ENCODE measurements around the gene DDX27. TPM values are rescaled to one million over a fixed set of nuclear protein-coding genes. Genes with fewer than 3 reads are reported as not detected.

DDX27 gene
- total and polyA plus RNA-seq, 2 of the 8 experiments (the other 6 are each of a cell fraction or from before 2014, with no cell fraction given), result 42.7 to 51.0 TPM

- 83% methylated on average over 6 of the region's 6 CpGs; no CpG with 5 or more reads in 1 of the 2 experiments for WGBS, 2 experiments (ENCODE audit: extremely low coverage in 1 of 2, insufficient coverage in 1 of 2, insufficient read length in 1 of 2, insufficient replicate concordance in 2 of 2, low coverage in 1 of 2, low lambda C conversion rate in 2 of 2, missing lambda C conversion rate in 1 of 2)
- Histone ChIP-seq H3K4me2 (ENCODE audit: insufficient read depth in 1 of 2, low read depth in 2 of 2, low read length in 2 of 2) (no peak overlapping the region), H4K8ac (ENCODE audit: extremely low read depth, insufficient read depth, low read length) (no peak overlapping the region), H4K5ac (ENCODE audit: insufficient read length, low read depth, low read length) (no peak overlapping the region), H2BK120ac (replicated peaks; ENCODE audit: low read depth, low read length) (no peak overlapping the region), H3K18ac (ENCODE audit: extremely low read depth, low read length) (no peak overlapping the region), H3K27me3 (replicated peaks in 1 of 4; ENCODE audit: control insufficient read depth in 3 of 4, extremely low read depth in 1 of 4, insufficient read depth in 3 of 4, low read length in 3 of 4) (no peaks in the 10 kb centered on the region), H4K91ac (replicated peaks; ENCODE audit: insufficient read length, low read length) (no peak overlapping the region), H2BK5ac (ENCODE audit: low read depth, low read length) (no peak overlapping the region), H3K23ac (ENCODE audit: insufficient read length) (no peak overlapping the region), H3K56ac (replicated peaks; ENCODE audit: insufficient read length, low read depth, low read length) (no peak overlapping the region), H3K27ac (ENCODE audit: low read depth, low read length) (no peak overlapping the region), H3K9me3 (ENCODE audit: insufficient read depth in 2 of 2, low read depth in 1 of 2, low read length in 1 of 2) (no peaks in the 10 kb centered on the region), H4K20me1 (replicated peaks in 1 of 2; ENCODE audit: control insufficient read depth in 1 of 2, insufficient read depth in 2 of 2, low read length in 2 of 2) (peaks cover 0 to 5% of the 10 kb centered on the region in 2 experiments), H3K23me2 (ENCODE audit: low read depth, low read length) (peaks cover 2% of the 10 kb centered on the region; the same call in 1 of the 2 replicates), H2AK5ac (ENCODE audit: low read depth, low read length) (no peak overlapping the region), H3K79me2 (ENCODE audit: control insufficient read depth in 1 of 2, insufficient read depth in 2 of 2, low read length in 2 of 2) (peaks cover 0 to under 1% of the 10 kb centered on the region in 2 experiments; a peak in 2 of 4 replicates), H3K4me1 (replicated peaks in 1 of 4; ENCODE audit: control insufficient read depth in 3 of 4, insufficient read depth in 4 of 4, low read length in 3 of 4) (peaks cover 0 to 6% (median 3%) of the 10 kb centered on the region in 4 experiments; a peak in 4 of 7 replicates), H3K4ac (replicated peaks; ENCODE audit: insufficient read length, low read depth, low read length) (no peak overlapping the region), H2BK20ac (ENCODE audit: low read length) (no peak overlapping the region), H3K36me3 (ENCODE audit: control insufficient read depth in 2 of 4, insufficient read depth in 4 of 4, low read length in 3 of 4) (peaks cover 14 to 34% (median 22%) of the 10 kb centered on the region in 4 experiments), H2BK12ac (ENCODE audit: low read depth, low read length) (no peak overlapping the region), H2AFZ (ENCODE audit: low read length) (no peak overlapping the region), H3K4me3 (ENCODE audit: extremely low read depth in 1 of 4, insufficient read depth in 2 of 4, low read depth in 3 of 4, low read length in 4 of 4) (no peak overlapping the region), H2BK15ac (ENCODE audit: low read length) (no peak overlapping the region), H3K9ac (replicated peaks in 1 of 4; ENCODE audit: extremely low read depth in 1 of 4, low read depth in 3 of 4, low read length in 3 of 4) (no peak overlapping the region), H3K14ac (ENCODE audit: insufficient read length) (no peak overlapping the region), H3K79me1 (ENCODE audit: low read depth, low read length) (no peaks in the 10 kb centered on the region)
- POLR2A ChIA-PET (ENCODE audit: partially characterized antibody), result interaction anchor here (1.0 to 18.5 kb wide), 3 partner anchors 8 to 21 kb away, joined by 3 to 1132 read pairs (median 317); partner anchors contain the start of gene ZNFX1
- CTCF ChIA-PET (ENCODE audit: partially characterized antibody), result interaction anchor here (0.7 to 3.2 kb wide), 3 partner anchors 13 to 250 kb away, joined by 3 to 26 read pairs (median 3); no protein-coding TSS in a partner anchor
- FAIRE-seq (no peak), DNase-seq (ENCODE audit: low read depth in 1 of 2, low spot score in 2 of 2) (no peak)
- TF ChIP-seq, protein P1, sequence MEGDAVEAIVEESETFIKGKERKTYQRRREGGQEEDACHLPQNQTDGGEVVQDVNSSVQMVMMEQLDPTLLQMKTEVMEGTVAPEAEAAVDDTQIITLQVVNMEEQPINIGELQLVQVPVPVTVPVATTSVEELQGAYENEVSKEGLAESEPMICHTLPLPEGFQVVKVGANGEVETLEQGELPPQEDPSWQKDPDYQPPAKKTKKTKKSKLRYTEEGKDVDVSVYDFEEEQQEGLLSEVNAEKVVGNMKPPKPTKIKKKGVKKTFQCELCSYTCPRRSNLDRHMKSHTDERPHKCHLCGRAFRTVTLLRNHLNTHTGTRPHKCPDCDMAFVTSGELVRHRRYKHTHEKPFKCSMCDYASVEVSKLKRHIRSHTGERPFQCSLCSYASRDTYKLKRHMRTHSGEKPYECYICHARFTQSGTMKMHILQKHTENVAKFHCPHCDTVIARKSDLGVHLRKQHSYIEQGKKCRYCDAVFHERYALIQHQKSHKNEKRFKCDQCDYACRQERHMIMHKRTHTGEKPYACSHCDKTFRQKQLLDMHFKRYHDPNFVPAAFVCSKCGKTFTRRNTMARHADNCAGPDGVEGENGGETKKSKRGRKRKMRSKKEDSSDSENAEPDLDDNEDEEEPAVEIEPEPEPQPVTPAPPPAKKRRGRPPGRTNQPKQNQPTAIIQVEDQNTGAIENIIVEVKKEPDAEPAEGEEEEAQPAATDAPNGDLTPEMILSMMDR (IDR thresholded peaks at IDR 0.05; ENCODE audit: control extremely low read depth in 1 of 3, insufficient read depth in 1 of 3, low read depth in 1 of 3, low read length in 3 of 3), result no peak
- no peak for TF ChIP-seq RNF2 (IDR thresholded peaks at IDR 0.05; ENCODE audit: borderline replicate concordance, low read depth, low read length, missing control alignments, poor library complexity, severe bottlenecking)
- TF ChIP-seq YY1 (IDR thresholded peaks at IDR 0.05; ENCODE audit: low read depth, low read length), result no peak
- TF ChIP-seq RBBP5 (IDR thresholded peaks at IDR 0.05; ENCODE audit: borderline replicate concordance, low read depth, low read length), result no peak
- no peak for TF ChIP-seq KDM5A (IDR thresholded peaks at IDR 0.05; ENCODE audit: low read length)
- no peak for TF ChIP-seq NRF1 (IDR thresholded peaks at IDR 0.05; ENCODE audit: low read depth, low read length)
- TF ChIP-seq MAFK (IDR thresholded peaks at IDR 0.05; ENCODE audit: low read depth, low read length), result no peak
- TF ChIP-seq ATF3 (IDR thresholded peaks at IDR 0.05; ENCODE audit: insufficient read depth, low read depth, low read length), result no peak
- no peak for TF ChIP-seq CHD1 (IDR thresholded peaks at IDR 0.05; ENCODE audit: low read depth, low read length)
- no peak for TF ChIP-seq BRCA1 (IDR thresholded peaks at IDR 0.05; ENCODE audit: low read depth, low read length)
Measured at GRCh38 chr20:49293122-49293521, 73.9 kb downstream of the DDX27 start.

Measured in H1 (cell line).